PC-3 (cell line): ENCODE results near the gene ANXA6. TPM values are rescaled to one million over a fixed set of nuclear protein-coding genes. Genes with fewer than 3 reads are reported as not detected.
A peak's percentile ranks its signal among the peaks of the same experiment; 100 is the strongest.

Experiments
- ATAC-seq: fragments of 200-7000 bp; cut with Tn5 transposase; 2 replicates; pipeline ENCODE4 v1.9.1; 2020; ENCODE audit warnings: mild to moderate bottlenecking, moderate library complexity
- BruUV-seq: library from RNA; stranded (reverse); fragments of 400-500 nt; replicated peaks from 2 replicates; lab custom pipeline; 2021; lab: Mats Ljungman, UMichigan
- CTCF ChIA-PET: fragments of 300-600 bp; sonication (Branson Sonifier 250); formaldehyde crosslinking; loops from one replicate; lab custom pipeline; 2022; ENCODE audit warnings: antibody characterized with exemption; lab: Charles Lee
- POLR2A ChIA-PET: fragments of 300-600 bp; sonication (Branson Sonifier 250); formaldehyde crosslinking; loops from one replicate; lab custom pipeline; 2022; ENCODE audit warnings: antibody characterized with exemption; ENCODE audit not compliant: unreplicated experiment; lab: Charles Lee
- DNase-seq: peaks from one replicate; pipeline ENCODE4 v3.0.0-alpha.2; 2015
- H2AFZ ChIP-seq: fragments of 300-600 bp; sonication (generic); 2 replicates; pipeline ENCODE4 v1.6.0; 2016; ENCODE audit warnings: antibody characterized with exemption, low read length
- H3F3A ChIP-seq: fragments of 300-600 bp; sonication (generic); one replicate; pipeline ENCODE4 v1.6.0; 2017; ENCODE audit warnings: antibody characterized with exemption, low read length, control low read depth, mild to moderate bottlenecking; ENCODE audit not compliant: unreplicated experiment
- H3K27ac ChIP-seq: fragments of 300-600 bp; sonication (generic); 2 replicates; pipeline ENCODE4 v1.5.1; 2016; ENCODE audit warnings: mild to moderate bottlenecking, low read length
- H3K27me3 ChIP-seq: fragments of 300-600 bp; sonication (generic); 2 replicates; pipeline ENCODE4 v1.6.1; 2016; ENCODE audit warnings: low read length, mixed read lengths
- H3K36me3 ChIP-seq: fragments of 300-600 bp; sonication (generic); 2 replicates; pipeline ENCODE4 v1.6.1; 2016; ENCODE audit warnings: low read depth, mixed run types, low read length, mixed read lengths
- H3K4me1 ChIP-seq: fragments of 300-600 bp; sonication (generic); 2 replicates; pipeline ENCODE4 v1.5.1; 2016; ENCODE audit warnings: low read length; ENCODE audit not compliant: insufficient read depth
- H3K4me2 ChIP-seq: fragments of 300-600 bp; sonication (generic); 2 replicates; pipeline ENCODE4 v1.6.0; 2016; ENCODE audit warnings: low read length
- H3K4me3 ChIP-seq: fragments of 300-600 bp; sonication (generic); 2 replicates; pipeline ENCODE4 v1.5.1; 2016; ENCODE audit warnings: mild to moderate bottlenecking, low read length, mixed read lengths
- H3K79me2 ChIP-seq: fragments of 300-600 bp; sonication (generic); 2 replicates; pipeline ENCODE4 v1.6.1; 2017; ENCODE audit warnings: low read length, mixed read lengths
- H3K9ac ChIP-seq: fragments of 300-600 bp; sonication (generic); 2 replicates; pipeline ENCODE4 v1.6.0; 2016; ENCODE audit warnings: mild to moderate bottlenecking, low read length
- H3K9me2 ChIP-seq: fragments of 300-600 bp; sonication (generic); replicated peaks from 2 replicates; pipeline ENCODE4 v1.6.1; 2016; ENCODE audit warnings: mixed run types, low read length, mixed read lengths
- H3K9me3 ChIP-seq: fragments of 300-600 bp; sonication (generic); 2 replicates; pipeline ENCODE4 v1.6.1; 2016; ENCODE audit warnings: low read length, mixed read lengths
- H4K20me1 ChIP-seq: fragments of 300-600 bp; sonication (generic); 2 replicates; pipeline ENCODE4 v1.6.1; 2016; ENCODE audit warnings: low read length, mixed read lengths
- EZH2 ChIP-seq: fragments of 300-600 bp; sonication (generic); IDR thresholded peaks from one replicate; pipeline ENCODE4 v1.6.1; 2017; ENCODE audit warnings: antibody characterized with exemption, mild to moderate bottlenecking, low read length; ENCODE audit not compliant: unreplicated experiment
- EZH2phosphoT487 ChIP-seq: fragments of 300-600 bp; sonication (generic); IDR thresholded peaks from 2 replicates; pipeline ENCODE4 v1.6.1; 2018; ENCODE audit warnings: mild to moderate bottlenecking, antibody characterized with exemption, low read length, borderline replicate concordance
- intact Hi-C: fragments of 100-400 bp; cut with micrococcal nuclease; formaldehyde crosslinking; loops from 2 replicates; pipeline ENCODE4 v1.9.0; 2023
- total RNA-seq: library from RNA; depleted of rRNA; stranded (reverse); fragments of >200 nt; gene quantifications from 2 replicates; pipeline ENCODE4 v1.2.3, GENCODE V29; 2014
- TF ChIP-seq, protein P1 (sequence below): fragments of 300-600 bp; sonication (generic); conservative IDR thresholded peaks from 2 replicates; pipeline ENCODE4 v1.5.1; 2017; ENCODE audit warnings: antibody characterized with exemption, low read depth, mild to moderate bottlenecking, low read length

The ANXA6 gene
- total RNA-seq, 1 experiment from 2014 or later: 122 TPM

DNA sequence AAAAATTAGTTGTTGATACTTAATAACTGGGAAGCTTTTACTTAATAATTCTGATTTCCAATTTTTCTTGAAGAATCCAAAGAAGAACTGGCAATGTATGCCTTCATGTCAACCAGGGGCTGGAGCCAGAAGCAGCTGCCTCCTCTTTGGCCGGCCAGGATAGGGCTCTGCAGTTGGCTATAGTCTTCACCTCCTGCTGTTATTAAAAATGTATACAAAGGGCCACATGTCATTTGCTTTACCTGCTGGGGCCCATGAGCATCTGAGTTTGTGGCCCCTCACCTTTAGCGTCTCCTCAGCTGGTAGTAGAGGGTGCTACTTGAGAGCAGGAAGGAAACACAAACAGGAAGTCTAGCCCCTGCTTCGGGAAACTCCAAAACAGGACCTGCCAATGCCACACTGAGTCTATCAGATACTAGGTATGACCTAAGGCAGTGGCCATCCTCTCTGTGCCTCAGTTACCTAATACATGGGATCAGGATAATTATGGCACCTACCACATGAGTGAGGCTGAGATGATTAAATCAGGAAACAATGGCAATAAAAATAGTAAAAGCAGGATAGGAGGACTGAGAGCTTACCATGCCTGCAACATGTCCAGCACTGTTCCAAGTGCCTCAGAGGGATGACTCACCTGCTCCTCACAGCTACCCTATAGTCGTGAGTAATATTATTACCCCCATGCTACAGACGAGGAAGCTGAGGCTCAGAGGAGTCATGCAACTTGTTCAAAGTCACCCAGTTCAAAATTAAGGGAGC, 45.0 kb upstream of the ANXA6 start:
- H2AFZ ChIP-seq: peak overlapping the region; percentile 62
- no peaks in the 10 kb centered on the region for H3K9me2 ChIP-seq
- H3K4me3 ChIP-seq: no peak overlapping the region
- intact Hi-C loops: no loop called here
- ChIA-PET POLR2A (no interaction called here), CTCF (interaction anchor here (0.6 kb wide), 1 partner anchor 402 kb away, joined by 7 read pairs; no protein-coding TSS in a partner anchor)
- H3K9me3 ChIP-seq: no peaks in the 10 kb centered on the region
- peak overlapping the region; percentile 52 for H3K4me2 ChIP-seq
- H3K36me3 ChIP-seq: no peaks in the 10 kb centered on the region
- H3K27me3 ChIP-seq: no peaks in the 10 kb centered on the region
- BruUV-seq: no TSS peak
- peaks cover 8% of the 10 kb centered on the region for H3K4me1 ChIP-seq
- H4K20me1 ChIP-seq: no peaks in the 10 kb centered on the region
- peak; percentile 99 for ATAC-seq
- peak overlapping the region; percentile 66 for H3K27ac ChIP-seq
- TF ChIP-seq, protein P1, sequence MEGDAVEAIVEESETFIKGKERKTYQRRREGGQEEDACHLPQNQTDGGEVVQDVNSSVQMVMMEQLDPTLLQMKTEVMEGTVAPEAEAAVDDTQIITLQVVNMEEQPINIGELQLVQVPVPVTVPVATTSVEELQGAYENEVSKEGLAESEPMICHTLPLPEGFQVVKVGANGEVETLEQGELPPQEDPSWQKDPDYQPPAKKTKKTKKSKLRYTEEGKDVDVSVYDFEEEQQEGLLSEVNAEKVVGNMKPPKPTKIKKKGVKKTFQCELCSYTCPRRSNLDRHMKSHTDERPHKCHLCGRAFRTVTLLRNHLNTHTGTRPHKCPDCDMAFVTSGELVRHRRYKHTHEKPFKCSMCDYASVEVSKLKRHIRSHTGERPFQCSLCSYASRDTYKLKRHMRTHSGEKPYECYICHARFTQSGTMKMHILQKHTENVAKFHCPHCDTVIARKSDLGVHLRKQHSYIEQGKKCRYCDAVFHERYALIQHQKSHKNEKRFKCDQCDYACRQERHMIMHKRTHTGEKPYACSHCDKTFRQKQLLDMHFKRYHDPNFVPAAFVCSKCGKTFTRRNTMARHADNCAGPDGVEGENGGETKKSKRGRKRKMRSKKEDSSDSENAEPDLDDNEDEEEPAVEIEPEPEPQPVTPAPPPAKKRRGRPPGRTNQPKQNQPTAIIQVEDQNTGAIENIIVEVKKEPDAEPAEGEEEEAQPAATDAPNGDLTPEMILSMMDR: no peak
- DNase-seq: peak; percentile 94
- H3K79me2 ChIP-seq: no peaks in the 10 kb centered on the region
- H3F3A ChIP-seq: no peaks in the 10 kb centered on the region
- 0 out of 2 replicates have a peak overlapping the region, but pooled peaks have one; percentile 3 for H3K9ac ChIP-seq

DNA sequence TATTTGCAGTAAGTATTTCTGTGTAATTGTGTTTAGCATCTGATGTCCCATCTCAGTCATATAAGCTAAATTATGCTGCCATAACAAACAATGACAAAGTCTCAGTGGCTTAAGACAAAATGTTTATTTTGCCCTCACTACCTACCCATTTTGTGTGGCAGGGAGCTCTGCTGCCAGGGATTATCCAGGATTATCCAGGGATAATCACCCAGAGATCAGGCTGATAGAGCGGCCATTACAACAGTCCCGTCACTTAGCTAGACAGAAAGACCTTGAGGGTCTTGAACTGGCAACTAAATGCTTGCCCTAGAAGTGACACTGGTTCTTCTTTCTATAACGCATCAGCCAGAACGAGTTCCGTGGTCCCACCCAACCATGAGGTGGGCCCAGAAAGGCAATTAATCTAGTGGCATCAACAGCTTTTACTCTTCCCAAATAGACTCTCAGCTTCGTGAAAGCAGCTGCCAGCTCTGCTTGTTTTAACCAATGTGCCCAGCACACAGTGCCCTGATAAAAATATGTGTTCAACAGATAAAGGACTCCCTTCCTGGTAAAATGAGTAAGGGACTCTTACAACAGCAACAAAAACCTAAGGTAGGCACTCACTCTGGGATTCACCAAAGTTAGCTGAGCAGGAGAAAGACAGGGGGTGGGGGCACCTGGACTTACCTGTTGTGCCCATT, 43.5 kb upstream of the ANXA6 start:
- ChIA-PET CTCF (no interaction called here), POLR2A (no interaction called here)
- intact Hi-C loops: no loop called here
- DNase-seq (no peak), ATAC-seq (no peak)
- Histone ChIP-seq H3K36me3 (no peaks in the 10 kb centered on the region), H3K9me3 (no peaks in the 10 kb centered on the region), H3K27me3 (no peaks in the 10 kb centered on the region), H4K20me1 (no peaks in the 10 kb centered on the region), H3K4me2 (no peak overlapping the region), H3K9me2 (no peaks in the 10 kb centered on the region), H3F3A (no peaks in the 10 kb centered on the region), H3K9ac (no peak overlapping the region), H3K4me3 (no peak overlapping the region), H3K4me1 (peaks cover 8% of the 10 kb centered on the region), H3K79me2 (no peaks in the 10 kb centered on the region), H2AFZ (no peak overlapping the region), H3K27ac (no peak overlapping the region)
- TF ChIP-seq EZH2phosphoT487 (no peak), EZH2 (no peak)
- TF ChIP-seq, protein P1: no peak
- no TSS peak for BruUV-seq
